Kidney tubule cell (primary cell): ENCODE results near the gene FCRL5.
A peak's percentile ranks its signal among the peaks of the same experiment; 100 is the strongest.
"Not testable (repeated sequence)": the region's sequence is repeated elsewhere in the genome, so short reads cannot be mapped to it uniquely, and the experiment has no call there.

Experiments
- DNase-seq: peaks from one replicate; pipeline ENCODE4 v3.0.0-alpha.2; 2018; ENCODE audit warnings: low spot score

FCRL5 gene

GRCh38 chr1:157487504-157487903 lies 64.8 kb downstream of the FCRL5 start:
- no peak for DNase-seq

- no peak for DNase-seq
Measured at GRCh38 chr1:157487096-157487495, 65.2 kb downstream of the FCRL5 start.

- DNase-seq, result not testable (repeated sequence)
Measured at GRCh38 chr1:157486400-157486799, 65.9 kb downstream of the FCRL5 start.

- no peak for DNase-seq
Measured at GRCh38 chr1:157485793-157486192, 66.5 kb downstream of the FCRL5 start.

- DNase-seq, result no peak
Measured at GRCh38 chr1:157484573-157484972, 67.7 kb downstream of the FCRL5 start.

GRCh38 chr1:157483635-157484034 lies 68.7 kb downstream of the FCRL5 start:
- DNase-seq, result no peak

GRCh38 chr1:157482717-157483116 lies 69.6 kb downstream of the FCRL5 start:
- DNase-seq, result no peak

GRCh38 chr1:157482174-157482573 lies 70.1 kb downstream of the FCRL5 start:
- DNase-seq, result no peak

- no peak for DNase-seq
Measured at GRCh38 chr1:157478030-157478429, 74.3 kb downstream of the FCRL5 start.

GRCh38 chr1:157477419-157477818 lies 74.9 kb downstream of the FCRL5 start:
- DNase-seq, result no peak

GRCh38 chr1:157472959-157473358 lies 79.4 kb downstream of the FCRL5 start:
- DNase-seq, result no peak

- DNase-seq, result peak; percentile 3
Measured at GRCh38 chr1:157472056-157472701, 80.1 kb downstream of the FCRL5 start.

GRCh38 chr1:157471531-157471930 lies 80.8 kb downstream of the FCRL5 start:
- no peak for DNase-seq

- DNase-seq, result no peak
Measured at GRCh38 chr1:157469752-157470675, 82.3 kb downstream of the FCRL5 start.

GRCh38 chr1:157469300-157469699 lies 83.0 kb downstream of the FCRL5 start:
- no peak for DNase-seq

- no peak for DNase-seq
Measured at GRCh38 chr1:157466011-157466410, 86.3 kb downstream of the FCRL5 start.
